T-helper 9 cell (primary cell): ENCODE data around the gene LLGL2.
"Not testable (repeated sequence)": the region's sequence is repeated elsewhere in the genome, so short reads cannot be mapped to it uniquely, and the experiment has no call there.

Experiments used
- DNase-seq: peaks from one replicate; pipeline ENCODE4 v3.0.0-alpha.2; 2020
- total RNA-seq, 2 donors: gene quantifications; one replicate each; lab custom pipeline; 2026; lab: John Stamatoyannopoulos, UW

LLGL2 gene
- total RNA-seq, result 44.3 to 54.1 reads per million in 2 donors

DNA sequence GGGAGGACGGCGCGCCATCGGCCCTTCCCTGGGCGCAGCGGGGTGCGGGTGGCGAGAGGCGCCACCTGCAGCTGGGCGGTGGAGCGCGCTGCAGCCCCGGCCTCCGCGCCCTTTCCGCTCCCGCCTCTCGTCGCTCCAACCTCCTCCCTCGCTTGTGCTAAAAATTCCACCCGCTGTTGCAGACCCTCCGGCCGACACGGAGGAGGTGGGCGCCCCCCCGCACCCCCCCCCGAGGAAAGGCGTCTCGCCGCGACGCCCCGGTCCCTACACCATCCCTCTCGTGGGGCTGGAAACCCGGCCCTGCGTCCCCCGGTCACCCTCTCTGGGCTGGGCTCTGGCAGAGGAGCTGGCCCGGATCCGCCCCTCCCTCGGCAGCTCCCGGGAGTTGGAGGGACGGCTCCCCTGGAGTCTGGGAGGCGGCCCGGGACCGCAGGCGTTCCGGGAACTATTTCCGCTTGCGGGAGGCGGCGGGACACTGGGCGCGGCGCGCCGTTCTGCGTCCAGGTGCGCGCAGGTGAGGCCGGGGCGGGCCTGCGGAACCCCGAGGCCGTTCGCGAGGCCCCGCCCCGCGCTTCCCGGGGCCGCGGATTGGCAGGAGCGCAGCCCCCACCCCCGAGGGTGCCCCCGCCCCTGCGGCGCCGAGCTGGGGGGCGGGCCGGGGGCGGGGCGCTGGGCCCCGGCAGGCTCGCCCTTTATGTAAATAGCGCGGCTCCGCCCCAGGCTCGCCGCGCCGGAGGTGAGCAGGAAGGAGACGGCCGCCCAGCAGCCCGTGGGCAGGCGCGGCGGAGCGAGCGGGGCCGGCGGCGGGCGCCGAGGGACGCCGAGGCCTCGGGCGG is at the start of gene LLGL2:
LLGL2 (plus strand) TSS at position 728 of the 836 bp plus-strand sequence. CDS start 17,730 bp downstream, outside the sequence.
- DNase-seq, result peak; percentile 78

DNA sequence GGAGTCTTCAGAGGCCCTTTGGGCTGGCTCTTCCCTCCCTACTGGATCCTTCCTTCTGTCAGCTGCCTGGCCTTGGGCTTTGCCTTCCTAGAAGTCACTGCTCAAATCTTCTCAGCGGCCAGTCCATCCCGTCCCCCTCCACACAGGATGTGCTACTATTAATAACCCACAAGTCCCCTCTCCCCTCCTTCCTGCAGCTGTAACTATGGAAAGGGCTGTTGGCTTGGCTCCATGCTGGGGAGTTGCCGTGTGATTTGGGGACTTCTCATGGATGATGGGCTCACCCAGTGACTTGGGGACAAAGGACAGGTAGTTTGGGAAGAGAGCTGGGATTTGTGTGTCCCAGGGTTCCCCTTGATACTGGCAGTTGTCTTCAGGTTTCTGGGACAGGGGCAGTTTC is 49.6 kb upstream of the LLGL2 start:
- DNase-seq, result no peak

DNA sequence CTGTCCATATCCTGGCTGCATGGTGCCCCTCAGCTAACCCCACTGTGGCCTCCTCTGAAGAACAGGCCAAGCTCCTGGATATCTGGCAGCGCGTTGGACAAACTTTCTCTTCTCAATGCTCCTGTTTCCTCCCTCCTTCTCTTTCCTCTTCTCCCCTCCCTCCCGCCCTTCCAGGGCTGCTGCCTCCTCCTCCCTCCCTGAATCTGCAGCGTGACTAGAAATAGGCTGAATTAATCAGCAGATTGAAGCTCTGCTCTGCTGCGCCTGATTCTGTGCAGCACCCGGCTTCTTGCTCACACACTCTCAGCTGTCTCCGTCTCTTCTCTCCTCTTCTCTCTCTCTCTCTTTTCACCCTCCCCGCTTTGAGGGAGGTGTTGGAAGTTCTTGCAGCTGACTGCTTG is 49.2 kb upstream of the LLGL2 start:
- DNase-seq, result no peak

DNA sequence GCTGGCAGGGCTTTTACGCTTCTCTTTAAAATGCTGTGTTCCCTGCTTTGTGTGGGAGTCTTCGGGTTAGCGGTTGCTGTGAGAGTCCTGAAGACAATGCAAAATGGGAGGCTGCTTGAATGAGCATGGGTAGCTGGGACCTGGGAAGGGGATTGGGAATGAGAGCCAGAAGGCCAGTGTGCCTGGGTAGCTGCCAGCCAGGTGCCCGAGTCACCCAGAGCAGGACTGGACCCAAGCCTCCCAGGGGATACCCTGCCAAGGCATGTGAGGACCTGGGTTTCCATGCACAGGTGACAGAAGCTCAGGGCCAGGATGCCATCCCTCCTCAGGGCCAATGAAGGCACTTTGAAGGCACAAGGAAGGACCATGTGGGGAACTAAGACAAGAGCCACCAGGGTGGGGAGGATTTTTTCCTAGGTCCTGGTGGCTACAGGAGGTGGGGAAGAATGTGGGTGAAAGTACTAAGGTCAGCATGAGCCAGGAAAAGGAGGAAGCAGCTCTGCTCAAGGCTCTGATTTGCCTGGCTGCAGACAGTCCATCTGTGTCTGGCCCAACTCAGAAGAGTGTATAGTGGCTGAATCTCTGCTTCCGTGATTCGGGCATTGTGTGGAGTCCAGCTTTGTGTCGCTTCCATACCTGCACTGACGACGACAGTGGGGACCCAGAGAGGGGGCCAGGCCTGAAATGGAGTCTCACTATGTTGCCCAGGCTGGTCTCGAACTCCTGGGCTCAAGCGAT is 48.6 kb upstream of the LLGL2 start:
- DNase-seq, result no peak

- DNase-seq, result not testable (repeated sequence)
Measured at GRCh38 chr17:75477490-75477862, 48.0 kb upstream of the LLGL2 start.

GRCh38 chr17:75478508-75478907 is 47.0 kb upstream of the LLGL2 start:
- DNase-seq, result no peak

GRCh38 chr17:75480281-75480680 is 45.2 kb upstream of the LLGL2 start:
- DNase-seq, result no peak

GRCh38 chr17:75481194-75482068 is 44.1 kb upstream of the LLGL2 start:
- no peak for DNase-seq

- no peak for DNase-seq
Measured at GRCh38 chr17:75482098-75482942, 43.2 kb upstream of the LLGL2 start.

- no peak for DNase-seq
Measured at GRCh38 chr17:75485688-75486087, 39.8 kb upstream of the LLGL2 start.

DNA sequence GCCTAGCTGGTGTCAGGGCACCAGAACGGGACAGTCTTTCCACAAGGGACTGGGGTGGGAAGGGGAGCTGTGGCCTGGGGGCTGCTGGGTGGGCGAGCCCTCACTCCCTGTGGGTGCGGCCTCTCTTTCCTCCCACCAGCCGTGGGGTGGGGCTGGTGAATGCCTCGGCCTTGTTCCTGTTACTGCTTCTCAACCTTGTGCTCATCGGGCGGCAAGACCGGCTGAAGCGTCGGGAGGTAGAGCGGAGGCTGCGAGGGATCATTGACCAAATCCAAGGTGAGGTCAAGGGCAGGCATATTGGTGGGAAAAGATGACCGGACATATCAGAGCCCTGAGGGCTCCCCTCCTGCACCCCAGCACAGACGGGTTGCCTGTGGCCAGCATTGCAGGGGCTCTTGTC is 39.3 kb upstream of the LLGL2 start:
- DNase-seq, result no peak

DNA sequence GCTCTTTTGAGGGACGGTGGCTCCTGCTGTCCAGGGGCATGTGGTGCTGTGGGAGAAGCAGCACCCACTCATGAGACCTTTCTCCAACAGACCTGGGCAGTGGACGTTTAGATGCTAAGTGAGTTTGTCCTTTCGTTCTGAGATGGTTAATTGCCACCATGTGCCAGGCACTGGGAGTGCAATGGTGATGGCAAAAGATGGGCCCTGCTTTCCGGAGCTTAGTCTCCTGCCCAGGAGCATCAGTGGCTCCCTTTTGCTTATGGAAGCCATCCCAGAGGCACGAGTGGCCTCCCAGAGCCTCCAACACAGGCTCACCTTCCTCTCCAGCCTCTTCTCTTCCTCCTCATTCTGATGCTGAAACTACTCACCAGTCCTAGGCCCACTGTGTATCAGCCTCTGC is 38.5 kb upstream of the LLGL2 start:
- no peak for DNase-seq

DNA sequence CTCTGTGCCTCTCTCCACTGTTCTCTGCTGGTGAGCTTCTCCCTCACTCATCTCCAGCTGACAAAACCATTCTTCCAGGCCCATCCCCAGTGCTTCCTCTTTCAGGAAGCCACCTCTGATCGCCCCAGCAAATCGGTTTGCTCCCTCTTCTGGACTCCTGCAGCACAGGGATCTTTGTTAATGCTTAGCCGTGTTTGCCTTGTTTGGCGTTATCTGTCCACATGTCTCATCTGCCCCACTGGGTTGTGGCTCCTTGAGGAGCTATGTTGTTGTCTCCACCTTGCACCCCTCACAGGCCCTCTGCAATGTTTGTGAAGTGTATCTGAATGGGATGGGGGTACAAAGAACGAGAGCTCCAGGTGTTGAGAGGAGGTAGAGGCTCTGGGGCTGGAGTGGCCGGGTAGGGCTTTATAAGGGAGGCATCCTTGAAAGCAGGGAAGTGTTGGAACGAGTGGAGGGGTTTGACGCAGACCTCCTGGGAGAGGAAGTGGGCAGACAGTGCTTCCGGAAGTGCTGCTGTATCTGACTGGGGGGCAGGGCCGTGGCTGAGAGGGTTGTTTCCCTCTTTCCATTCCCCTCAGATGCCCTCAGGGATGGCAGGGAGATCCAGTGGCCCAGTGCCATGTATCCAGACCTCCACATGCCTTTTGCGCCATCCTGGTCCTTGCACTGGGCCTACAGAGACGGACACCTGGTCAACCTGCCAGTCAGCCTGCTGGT is 38.0 kb upstream of the LLGL2 start:
- peak; percentile 17 for DNase-seq

- no peak for DNase-seq
Measured at GRCh38 chr17:75488693-75489510, 36.6 kb upstream of the LLGL2 start.

DNA sequence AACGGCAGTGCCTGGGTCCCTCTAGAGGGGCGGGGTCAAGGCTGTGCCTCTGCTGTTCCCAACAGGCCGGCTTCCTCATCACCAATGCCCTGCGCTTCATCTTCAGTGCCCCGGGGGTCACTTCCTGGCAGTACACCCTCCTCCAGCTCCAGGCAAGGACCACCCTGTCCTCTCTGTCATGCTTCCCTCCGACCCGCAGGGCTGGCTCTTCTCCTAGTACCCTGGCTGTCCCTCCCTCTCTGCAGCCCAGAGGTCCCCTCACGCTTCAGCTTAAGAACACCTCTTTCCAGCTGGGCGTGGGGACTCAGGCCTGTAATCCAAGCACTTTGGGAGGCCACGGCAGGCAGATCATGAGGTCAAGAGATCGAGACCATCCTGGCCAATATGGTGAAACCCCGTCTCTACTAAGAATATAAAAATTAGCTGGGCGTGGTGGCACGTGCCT is 36.0 kb upstream of the LLGL2 start:
- no peak for DNase-seq

DNA sequence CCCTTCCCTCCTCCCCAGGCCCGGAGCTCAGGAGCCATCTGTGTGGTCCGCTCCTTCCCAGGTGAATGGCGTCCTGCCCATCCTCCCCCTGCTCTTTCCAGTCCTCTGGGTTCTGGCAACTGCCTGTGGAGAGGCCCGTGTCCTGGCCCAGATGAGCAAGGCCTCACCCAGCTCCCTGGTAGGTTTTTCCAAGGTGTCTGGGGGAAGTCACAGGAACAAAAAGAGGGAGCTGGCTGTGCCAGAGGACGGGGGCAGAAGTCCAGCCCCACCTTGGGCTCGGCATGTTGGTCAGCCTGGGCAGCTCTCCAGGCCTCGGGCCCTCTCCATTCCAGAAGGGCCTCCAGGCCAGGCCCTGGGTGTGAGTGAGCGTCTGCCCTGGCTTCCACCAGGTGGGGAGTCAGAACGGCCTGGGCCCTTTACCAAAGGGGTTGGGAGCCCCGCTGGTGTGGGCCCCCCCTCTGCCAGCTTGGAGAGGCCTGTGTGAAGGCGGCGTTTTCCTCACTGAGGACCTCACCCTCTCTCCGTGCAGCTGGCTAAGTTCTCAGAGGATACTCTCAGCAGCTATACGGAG is 35.2 kb upstream of the LLGL2 start:
- DNase-seq, result no peak

DNA sequence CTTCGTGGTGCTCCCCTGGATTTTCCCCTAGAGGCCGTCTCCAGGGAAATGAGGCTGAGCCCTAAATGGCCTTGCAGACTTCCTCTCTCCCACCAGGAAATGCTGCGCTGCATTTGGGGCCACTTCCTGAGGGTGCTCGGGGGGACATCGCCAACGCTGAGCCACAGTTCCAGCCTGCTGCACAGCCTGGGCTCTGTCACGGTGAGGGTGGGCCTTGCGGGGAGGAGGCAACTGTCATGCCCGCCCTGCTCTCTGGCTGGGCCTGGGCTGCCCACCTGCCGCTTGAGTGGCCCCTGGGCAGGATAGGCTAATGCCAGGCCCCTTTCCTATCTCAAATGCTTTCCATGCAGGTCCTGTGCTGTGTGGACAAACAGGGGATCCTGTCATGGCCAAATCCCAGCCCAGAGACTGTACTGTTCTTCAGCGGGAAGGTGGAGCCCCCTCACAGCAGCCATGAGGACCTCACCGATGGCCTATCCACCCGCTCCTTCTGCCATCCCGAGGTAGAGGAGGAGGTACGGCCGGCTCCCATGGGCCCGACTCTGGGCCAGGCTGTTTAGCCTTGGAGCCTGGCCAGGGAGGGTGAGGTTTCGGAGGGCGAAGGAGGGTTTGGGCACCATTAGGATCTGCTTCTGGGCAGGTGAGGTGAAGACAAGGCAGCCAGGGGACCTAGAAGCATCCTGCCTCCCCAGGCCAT is 34.4 kb upstream of the LLGL2 start:
- DNase-seq, result no peak

DNA sequence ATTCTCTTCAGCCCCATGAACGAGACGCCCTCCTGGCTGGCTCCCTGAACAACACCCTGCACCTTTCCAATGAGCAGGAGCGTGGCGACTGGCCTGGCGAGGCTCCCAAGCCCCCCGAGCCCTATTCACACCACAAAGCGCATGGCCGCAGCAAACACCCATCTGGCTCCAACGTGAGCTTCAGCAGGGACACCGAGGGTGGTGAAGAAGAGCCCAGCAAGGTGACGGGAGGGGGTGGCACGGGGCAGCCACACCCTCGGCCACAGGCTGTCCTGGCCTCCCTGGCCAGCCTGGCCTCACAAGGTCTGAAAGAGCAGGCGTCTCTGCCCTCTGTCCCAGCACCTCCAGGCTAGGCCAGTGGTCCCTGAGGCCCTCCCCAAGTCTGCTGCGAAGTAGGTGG is 33.8 kb upstream of the LLGL2 start:
- no peak for DNase-seq

- no peak for DNase-seq
Measured at GRCh38 chr17:75492555-75493168, 32.8 kb upstream of the LLGL2 start.
